Adrenal gland (tissue), 5 donors: ENCODE results near the gene RNF123.

Experiments used
- CTCF ChIP-seq, 6 experiments: fragments of 450-650 bp in 4 of 6; fragments of 200-600 bp in 2 of 6; sonication (generic) in 1 of 6; IDR thresholded peaks; 1 replicate in 5 of 6; 2 replicates in 1 of 6; pipeline versions ENCODE4 v1.5.1 to v1.8.0; 2016 to 2021; ENCODE audit warnings: antibody characterized with exemption in 6 of 6, mild to moderate bottlenecking in 2 of 6, moderate library complexity in 1 of 6
- POLR2A ChIP-seq, 2 donors: fragments of 450-650 bp; IDR thresholded peaks; one replicate each; pipeline ENCODE4 v1.6.1; 2017; ENCODE audit warnings: antibody characterized with exemption in 2 of 2, mild to moderate bottlenecking in 2 of 2, moderate library complexity in 1 of 2
- donor health status: DM: no; HTN: no; CAD: no.

GRCh38 chr3:49667701-49668413 is 21.5 kb upstream of the RNF123 start:
- TF ChIP-seq CTCF (IDR thresholded peaks at IDR 0.05) = no peak
- TF ChIP-seq POLR2A (IDR thresholded peaks at IDR 0.05) = no peak
